HepG2 (cell line): ENCODE data around the gene NUAK1. TPM values are rescaled to one million over a fixed set of nuclear protein-coding genes. Genes with fewer than 3 reads are reported as not detected.

Source experiments
- ATAC-seq: fragments of 200-7000 bp; cut with Tn5 transposase; 3 replicates; pipeline ENCODE4 v1.9.1; 2020; ENCODE audit warnings: mild to moderate bottlenecking, moderate library complexity
- BruUV-seq: library from RNA; stranded (reverse); fragments of 400-500 nt; replicated peaks from 2 replicates; lab custom pipeline; 2021; lab: Mats Ljungman, UMichigan
- CTCF ChIA-PET: fragments of 300-600 bp; formaldehyde crosslinking; extraction: SDS; loops from one replicate; lab custom pipeline; 2021; ENCODE audit warnings: low total read pairs, inconsistent platforms, low intra/inter-chr PET ratio; lab: Yijun Ruan, JAX
- POLR2A ChIA-PET: fragments of 350-600 bp; sonication (Branson Sonifier 250); formaldehyde crosslinking; loops from one replicate; lab custom pipeline; 2020; ENCODE audit warnings: antibody characterized with exemption, inconsistent platforms; lab: Yijun Ruan, JAX
- DNase-seq: peaks from one replicate; pipeline ENCODE4 v3.0.0-alpha.2; 2015; ENCODE audit warnings: low spot score
- FAIRE-seq: peaks from 3 replicates; lab custom pipeline; 2011; peaks lifted over from hg19 to GRCh38; lab: Jason Lieb, UNC
- H2AFZ ChIP-seq: one replicate; pipeline ENCODE4 v1.6.1; 2011; ENCODE audit warnings: low read length, inconsistent platforms
- H3K27ac ChIP-seq: fragments of 300-600 bp; 3 replicates; pipeline ENCODE4 v1.8.0; 2011; ENCODE audit warnings: mixed run types, mild to moderate bottlenecking, mixed read lengths, low read length, inconsistent platforms; ENCODE audit not compliant: insufficient read depth; ENCODE audit errors: extremely low read length
- H3K27me3 ChIP-seq, 2 experiments: fragments of 200-600 bp in 1 of 2; 2 replicates in 1 of 2; 3 replicates in 1 of 2; pipeline versions ENCODE4 v1.6.0 to v1.8.0; 2011; ENCODE audit warnings: low read length in 2 of 2, mild to moderate bottlenecking in 2 of 2, moderate library complexity in 2 of 2, inconsistent platforms in 1 of 2; ENCODE audit not compliant: insufficient read depth in 2 of 2, control insufficient read depth in 1 of 2
- H3K36me3 ChIP-seq, 2 experiments: fragments of 200-600 bp in 1 of 2; replicated peaks in 1 of 2; 2 replicates in 1 of 2; 3 replicates in 1 of 2; pipeline versions ENCODE4 v1.5.1 to v1.8.0; 2011; ENCODE audit warnings: low read length in 2 of 2, inconsistent platforms in 1 of 2; ENCODE audit not compliant: insufficient read depth in 2 of 2, control insufficient read depth in 1 of 2
- H3K4me1 ChIP-seq: 2 replicates; pipeline ENCODE4 v1.5.1; 2012; ENCODE audit warnings: low read length, inconsistent platforms; ENCODE audit not compliant: insufficient read depth
- H3K4me2 ChIP-seq: 2 replicates; pipeline ENCODE4 v1.6.0; 2011; ENCODE audit warnings: low read depth, low read length, inconsistent platforms
- H3K4me3 ChIP-seq, 3 experiments: fragments of 200-600 bp in 1 of 3; sonication (generic), shearing (Covaris generic) in 1 of 3; replicated peaks in 1 of 3; 2 replicates each; pipeline ENCODE4 v1.5.1; 2011 to 2016; ENCODE audit warnings: low read length in 3 of 3, inconsistent platforms in 2 of 3, low read depth in 2 of 3, mild to moderate bottlenecking in 2 of 3, control low read depth in 1 of 3, mixed read lengths in 1 of 3; ENCODE audit not compliant: insufficient read depth in 1 of 3
- H3K79me2 ChIP-seq: one replicate; pipeline ENCODE4 v1.6.1; 2011; ENCODE audit warnings: low read length, inconsistent platforms; ENCODE audit not compliant: insufficient read depth
- H3K9ac ChIP-seq: 2 replicates; pipeline ENCODE4 v1.6.0; 2011; ENCODE audit warnings: mild to moderate bottlenecking, low read depth, low read length, inconsistent platforms; ENCODE audit not compliant: insufficient read depth
- H3K9me3 ChIP-seq: 2 replicates; pipeline ENCODE4 v1.5.1; 2012; ENCODE audit warnings: mild to moderate bottlenecking, low read length
- H4K20me1 ChIP-seq: 2 replicates; pipeline ENCODE4 v1.6.0; 2011; ENCODE audit warnings: inconsistent platforms, mild to moderate bottlenecking, low read length, moderate library complexity; ENCODE audit not compliant: insufficient read depth
- CBX2 ChIP-seq, 2 experiments: fragments of 200-600 bp in 1 of 2; sonication (generic); formaldehyde crosslinking in 1 of 2; IDR thresholded peaks; 2 replicates each; pipeline versions ENCODE4 v1.7.0 to v1.8.1; 2018 to 2022; ENCODE audit warnings: low read depth in 2 of 2, low read length in 1 of 2, mild to moderate bottlenecking in 1 of 2, missing genetic modification reagents in 1 of 2
- GABPB1 ChIP-seq: IDR thresholded peaks from 2 replicates; pipeline ENCODE4 v1.6.1; 2016; ENCODE audit warnings: mild to moderate bottlenecking, missing genetic modification reagents, moderate library complexity, missing compliant biosample characterization
- KLF6 ChIP-seq: IDR thresholded peaks from 2 replicates; pipeline ENCODE4 v1.8.0; 2016; ENCODE audit warnings: missing biosample characterization, missing genetic modification reagents
- KLF9 ChIP-seq: IDR thresholded peaks from 2 replicates; pipeline ENCODE4 v1.6.1; 2016; ENCODE audit warnings: low read depth
- MAFF ChIP-seq: IDR thresholded peaks from 2 replicates; pipeline ENCODE4 v1.6.1; 2011; ENCODE audit warnings: low read depth, low read length, improper control_type of control experiment
- MAFK ChIP-seq, 2 experiments: IDR thresholded peaks in 1 of 2; conservative IDR thresholded peaks in 1 of 2; 2 replicates each; pipeline ENCODE4 v1.6.1; 2011; ENCODE audit warnings: improper control_type of control experiment in 2 of 2, low read length in 2 of 2
- PAWR ChIP-seq: sonication (generic); formaldehyde crosslinking; IDR thresholded peaks from 2 replicates; pipeline ENCODE4 v1.4.0; 2020; ENCODE audit warnings: missing genetic modification reagents, mild to moderate bottlenecking, borderline replicate concordance
- PHB2 ChIP-seq: fragments of 450-650 bp; IDR thresholded peaks from 2 replicates; pipeline ENCODE4 v1.6.1; 2018; ENCODE audit not compliant: partially characterized antibody
- TEAD2 ChIP-seq: sonication (generic); formaldehyde crosslinking; IDR thresholded peaks from 2 replicates; pipeline ENCODE4 v1.9.0; 2021; ENCODE audit warnings: missing genetic modification reagents
- TFDP2 ChIP-seq: sonication (generic); formaldehyde crosslinking; IDR thresholded peaks from 2 replicates; pipeline ENCODE4 v1.4.0; 2020; ENCODE audit warnings: missing genetic modification reagents
- YEATS4 ChIP-seq: sonication (generic); formaldehyde crosslinking; IDR thresholded peaks from 2 replicates; pipeline ENCODE4 v1.4.0; 2020; ENCODE audit warnings: missing genetic modification reagents, borderline replicate concordance
- ZNF10 ChIP-seq: sonication (generic); formaldehyde crosslinking; IDR thresholded peaks from 2 replicates; pipeline ENCODE4 v1.4.0; 2020; ENCODE audit warnings: mild to moderate bottlenecking, low read depth, missing genetic modification reagents, borderline replicate concordance
- ZNF224 ChIP-seq: sonication (generic); formaldehyde crosslinking; IDR thresholded peaks from 2 replicates; pipeline ENCODE4 v1.5.0; 2020; ENCODE audit warnings: mild to moderate bottlenecking, missing genetic modification reagents
- ZNF230 ChIP-seq: sonication (generic); formaldehyde crosslinking; IDR thresholded peaks from 2 replicates; pipeline ENCODE4 v1.4.0; 2020; ENCODE audit warnings: mild to moderate bottlenecking, missing genetic modification reagents
- ZNF337 ChIP-seq: sonication (generic); formaldehyde crosslinking; IDR thresholded peaks from 2 replicates; pipeline ENCODE4 v1.5.1; 2020; ENCODE audit warnings: missing genetic modification reagents, low read depth, mild to moderate bottlenecking, borderline replicate concordance
- WGBS: methylation state at CpG from one replicate; pipeline ENCODE4 v1.1.6; 2017; ENCODE audit warnings: low lambda C conversion rate; 5-methylcytosine and 5-hydroxymethylcytosine counted together
- in situ Hi-C: cut with HindIII; loops from 2 replicates; pipeline ENCODE4 v1.10.0; 2017; ENCODE audit warnings: low pct_unique_long_range_greater_than_20kb; ENCODE audit not compliant: extremely low pct_ligation_motif_present
- intact Hi-C: fragments of 100-400 bp; cut with micrococcal nuclease; formaldehyde crosslinking; loops from one replicate; pipeline ENCODE4 v1.10.0; 2022; ENCODE audit not compliant: unreplicated experiment
- polyA plus RNA-seq, 8 experiments: library from polyadenylated mRNA; depleted of rRNA in 3 of 8; stranded (reverse) in 7 of 8; unstranded in 1 of 8; fragments of >200 nt; fragmentation: Illumina TruSeq in 4 of 8; extraction: Trizol in 4 of 8; gene quantifications; 2 replicates each; pipeline versions ENCODE4 v1.2.1 to v1.2.3, GENCODE V29; 2011 to 2016; ENCODE audit warnings: low read depth in 4 of 8, missing spikeins in 1 of 8, mixed read lengths in 1 of 8; ENCODE audit not compliant: insufficient read depth in 1 of 8
- total RNA-seq, 5 experiments: library from RNA; depleted of rRNA; stranded (reverse); fragments of >200 nt; fragmentation: Illumina TruSeq; extraction: Trizol; gene quantifications; 2 replicates each; pipeline ENCODE4 v1.2.3, GENCODE V29; 2016; ENCODE audit warnings: low read depth in 1 of 5
- TF ChIP-seq, protein P1 (sequence below): sonication (generic); formaldehyde crosslinking; IDR thresholded peaks from 2 replicates; pipeline ENCODE4 v1.4.0; 2020; ENCODE audit warnings: missing genetic modification reagents, borderline replicate concordance

The NUAK1 gene
- total and polyA plus RNA-seq, 2 of the 13 experiments (the other 11 are each of a cell fraction or from before 2014, with no cell fraction given): 1.7 to 1.9 TPM

DNA sequence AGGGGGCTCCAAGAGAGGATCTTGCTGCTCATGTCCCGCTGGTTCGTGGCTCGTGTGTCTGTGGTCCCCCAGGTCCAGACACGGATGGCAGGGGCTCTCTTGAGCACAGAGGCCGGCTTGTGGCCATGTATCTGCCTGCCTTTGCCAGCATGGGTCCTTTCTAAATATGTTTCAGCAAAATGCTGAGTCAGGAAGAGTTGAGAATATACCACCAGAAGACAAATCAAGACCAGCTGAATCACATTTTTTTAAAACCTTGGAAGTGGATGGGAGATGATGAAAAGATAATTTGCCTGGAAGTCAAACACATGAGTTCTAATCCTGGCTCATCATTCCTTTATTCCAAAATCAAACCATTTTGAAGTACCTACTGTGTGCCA, 58.0 kb downstream of the NUAK1 start:
- CTCF ChIA-PET: no interaction called here
- Histone ChIP-seq H3K9ac (no peak overlapping the region), H2AFZ (no peak overlapping the region), H4K20me1 (no peaks in the 10 kb centered on the region), H3K9me3 (no peaks in the 10 kb centered on the region), H3K4me2 (no peak overlapping the region), H3K27ac (no peak overlapping the region), H3K27me3 (no peaks in the 10 kb centered on the region), H3K79me2 (no peaks in the 10 kb centered on the region), H3K4me3 (no peak overlapping the region), H3K36me3 (peaks cover 0 to 1% of the 10 kb centered on the region in 2 experiments; a peak in 1 of 5 replicates), H3K4me1 (peaks cover 36% of the 10 kb centered on the region)
- no TSS peak for BruUV-seq
- TF ChIP-seq MAFK (conservative IDR thresholded peaks at IDR 0.05 in 1 of 2, IDR thresholded peaks at IDR 0.05 in 1 of 2; ENCODE audit: low read length in 2 of 2) (peak; percentile 89 to 95), MAFF (peak; percentile 93)
- TF ChIP-seq, protein P1, sequence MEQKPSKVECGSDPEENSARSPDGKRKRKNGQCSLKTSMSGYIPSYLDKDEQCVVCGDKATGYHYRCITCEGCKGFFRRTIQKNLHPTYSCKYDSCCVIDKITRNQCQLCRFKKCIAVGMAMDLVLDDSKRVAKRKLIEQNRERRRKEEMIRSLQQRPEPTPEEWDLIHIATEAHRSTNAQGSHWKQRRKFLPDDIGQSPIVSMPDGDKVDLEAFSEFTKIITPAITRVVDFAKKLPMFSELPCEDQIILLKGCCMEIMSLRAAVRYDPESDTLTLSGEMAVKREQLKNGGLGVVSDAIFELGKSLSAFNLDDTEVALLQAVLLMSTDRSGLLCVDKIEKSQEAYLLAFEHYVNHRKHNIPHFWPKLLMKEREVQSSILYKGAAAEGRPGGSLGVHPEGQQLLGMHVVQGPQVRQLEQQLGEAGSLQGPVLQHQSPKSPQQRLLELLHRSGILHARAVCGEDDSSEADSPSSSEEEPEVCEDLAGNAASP (CRISPR knock-in tag): no peak
- intact Hi-C loops: no loop called here
- DNase-seq (no peak), FAIRE-seq (no peak), ATAC-seq (no peak)
- WGBS: 94% methylated on average over 5 of the region's 5 CpGs
- POLR2A ChIA-PET: no interaction called here
- in situ Hi-C loops: loop anchor here (10.0 kb wide), 1 partner anchor 54 kb away; the partner anchor contains the start of gene NUAK1

DNA sequence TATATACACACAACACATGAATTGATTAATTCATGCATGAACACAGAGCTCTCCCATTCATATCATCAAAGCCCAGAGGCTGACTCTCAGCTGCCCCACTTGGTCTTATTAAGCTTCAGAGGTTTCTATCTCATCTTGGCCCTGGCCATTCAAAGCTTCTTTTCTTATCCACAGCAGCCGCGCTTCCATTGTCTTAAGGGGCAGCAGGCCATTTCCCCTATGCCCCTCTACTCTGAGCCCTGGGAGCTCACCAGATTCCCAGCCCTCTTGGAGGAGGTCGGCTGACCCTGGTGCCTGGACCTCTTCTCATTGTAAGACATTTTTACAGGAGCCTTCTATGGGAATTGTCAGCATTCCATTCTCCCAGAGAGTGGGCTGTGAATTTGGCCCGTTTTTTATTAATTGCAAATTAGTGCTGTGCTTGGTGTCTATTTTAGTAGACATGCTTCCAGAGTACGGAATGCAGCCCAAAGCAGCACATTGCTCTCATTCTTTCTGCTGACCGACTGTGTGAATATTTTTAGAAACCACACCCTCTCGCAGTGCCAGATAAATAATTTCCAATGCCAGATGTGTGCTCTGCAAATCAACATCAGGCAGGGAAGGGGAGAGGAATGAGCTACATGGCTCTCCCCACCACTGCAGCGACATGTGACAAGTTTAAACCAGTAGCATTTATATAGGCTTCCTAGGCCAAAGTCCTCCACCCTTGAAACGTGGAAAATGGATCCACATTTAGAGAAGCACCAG, 58.5 kb downstream of the NUAK1 start:
- no peaks in the 10 kb centered on the region for H3K27me3 ChIP-seq
- no peaks in the 10 kb centered on the region for H3K9me3 ChIP-seq
- BruUV-seq: no TSS peak
- no peak for DNase-seq
- peaks cover 36% of the 10 kb centered on the region for H3K4me1 ChIP-seq
- intact Hi-C loops (no loop called here), in situ Hi-C loops (loop anchor here (10.0 kb wide), 1 partner anchor 55 kb away; the partner anchor contains the start of gene NUAK1)
- 80% methylated on average over 9 of the region's 9 CpGs for WGBS
- CTCF ChIA-PET: no interaction called here
- no peak overlapping the region for H3K4me2 ChIP-seq
- H4K20me1 ChIP-seq: no peaks in the 10 kb centered on the region
- H3K9ac ChIP-seq: no peak overlapping the region
- H3K36me3 ChIP-seq: peaks cover 0 to 1% of the 10 kb centered on the region in 2 experiments; a peak in 1 of 5 replicates
- no peaks in the 10 kb centered on the region for H3K79me2 ChIP-seq
- FAIRE-seq: no peak
- POLR2A ChIA-PET: interaction anchor here (0.6 kb wide), 1 partner anchor 339 kb away, joined by 3 read pairs; no protein-coding TSS in a partner anchor
- H2AFZ ChIP-seq: no peak overlapping the region
- no peak overlapping the region for H3K27ac ChIP-seq
- H3K4me3 ChIP-seq: no peak overlapping the region
- no peak for ATAC-seq
- TF ChIP-seq PAWR (no peak), ZNF230 (CRISPR knock-in tag) (no peak), GABPB1 (no peak), ZNF337 (CRISPR knock-in tag) (no peak), KLF6 (CRISPR knock-in tag) (no peak), CBX2 (IDR thresholded peaks at IDR 0.05; ENCODE audit: low read depth, low read length) (no peak), CBX2 (CRISPR knock-in tag; IDR thresholded peaks at IDR 0.05; ENCODE audit: low read depth) (no peak), TFDP2 (CRISPR knock-in tag) (no peak), PHB2 (no peak), TEAD2 (CRISPR knock-in tag) (no peak), ZNF10 (CRISPR knock-in tag) (no peak), ZNF224 (no peak), KLF9 (CRISPR knock-in tag) (no peak), YEATS4 (CRISPR knock-in tag) (no peak)
